HG03103 (cell line): ENCODE data around the gene ATP9B.

ENCODE experiments used
- ATAC-seq: cut with Tn5 transposase; IDR thresholded peaks from one replicate; pipeline ENCODE4 v1.9.1; 2021; ENCODE audit warnings: low read depth; ENCODE audit not compliant: unreplicated experiment

The ATP9B gene

DNA sequence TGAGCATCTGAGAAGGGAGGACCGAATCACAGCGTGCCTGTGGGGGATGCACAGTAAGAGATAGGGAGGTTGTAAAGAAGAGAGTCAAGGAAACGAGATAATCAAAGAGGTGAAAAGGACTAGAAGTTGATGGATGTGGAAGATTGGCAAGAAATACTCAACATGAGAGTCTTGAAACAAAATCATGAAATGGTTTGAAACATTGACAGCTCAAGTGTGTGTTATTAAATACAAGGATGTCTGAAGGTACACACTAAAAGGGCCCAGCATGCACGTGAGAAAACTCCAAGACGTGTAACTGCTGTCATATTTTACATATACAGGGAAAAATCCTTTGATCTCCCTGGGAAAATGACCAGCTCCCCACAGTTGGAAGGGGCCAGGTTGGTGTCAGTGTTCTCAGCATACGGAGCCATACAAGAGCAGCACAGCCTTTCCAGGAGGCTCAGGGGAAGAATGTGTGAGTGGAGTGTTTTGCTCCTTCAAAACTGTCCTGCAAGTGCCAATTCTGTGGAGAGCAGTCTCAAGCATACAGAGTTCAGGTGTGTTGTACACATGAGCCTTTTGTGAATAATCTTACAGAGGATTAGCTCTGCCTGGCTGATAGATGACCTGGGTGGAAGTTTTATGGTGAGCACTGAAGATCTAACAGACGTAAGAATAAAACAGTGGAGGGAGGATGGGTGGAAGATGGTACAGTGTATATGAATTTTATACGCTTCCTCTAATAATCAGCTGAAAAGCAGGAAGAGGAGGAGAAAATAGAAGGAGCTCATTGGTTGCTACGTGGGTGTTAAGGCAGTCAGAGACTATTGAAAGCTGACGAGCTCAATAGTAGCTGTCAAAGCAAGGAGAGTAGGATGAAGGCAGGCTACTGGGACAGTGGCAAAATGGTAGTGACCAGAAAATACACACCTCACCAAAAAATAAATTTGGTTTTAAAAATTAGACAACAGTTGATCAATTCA lies 126.8 kb downstream of the ATP9B start:
- no peak for ATAC-seq

DNA sequence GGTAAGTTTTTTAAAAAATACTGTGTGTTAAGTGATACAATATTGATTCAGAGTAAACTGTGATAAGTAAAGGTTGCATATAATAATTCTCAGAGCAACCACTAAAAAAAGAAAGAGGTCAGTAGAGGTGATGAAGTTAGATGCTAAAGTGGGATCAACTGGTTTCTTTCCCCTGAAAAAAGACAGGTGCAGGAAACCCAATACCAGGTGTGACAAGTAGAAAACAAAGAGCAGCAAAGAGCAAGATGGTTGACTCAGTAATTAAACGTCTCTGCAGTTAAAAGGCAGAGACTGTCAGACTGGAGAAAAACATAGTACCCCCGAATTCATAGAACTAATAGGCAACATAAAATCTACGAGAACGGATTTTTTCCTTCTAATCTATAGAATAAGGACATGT lies 128.3 kb downstream of the ATP9B start:
- no peak for ATAC-seq

DNA sequence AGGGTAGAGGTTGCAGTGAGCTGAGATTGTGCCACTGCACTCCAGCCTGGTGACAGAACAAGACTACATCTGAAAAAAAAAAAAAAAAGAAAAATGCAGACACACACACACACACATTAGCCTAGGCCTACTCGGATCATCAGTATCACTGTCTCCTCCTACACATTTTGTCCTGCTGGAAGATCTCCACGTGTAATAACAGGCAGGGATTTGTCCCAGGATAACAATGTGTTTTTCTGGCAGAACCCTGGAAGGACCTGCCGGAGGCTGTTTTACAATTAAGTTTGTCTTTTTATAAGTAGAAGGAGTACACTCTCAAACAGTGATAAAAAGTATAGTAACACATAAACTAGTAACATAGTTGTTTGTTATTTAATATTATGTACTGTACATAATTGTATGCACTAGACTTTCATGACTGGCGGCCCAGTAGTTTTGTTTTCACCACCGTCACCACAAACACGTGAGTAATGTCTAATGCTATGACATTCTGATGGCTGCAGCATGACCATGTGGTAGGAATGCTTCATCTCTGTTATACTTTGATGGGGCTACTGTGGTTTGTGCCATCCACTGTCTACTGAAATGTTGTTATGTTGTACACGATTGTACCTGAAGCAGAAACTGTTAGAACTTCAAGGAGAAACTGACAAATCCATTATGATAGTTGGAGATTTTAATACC lies 130.6 kb downstream of the ATP9B start:
- no peak for ATAC-seq

DNA sequence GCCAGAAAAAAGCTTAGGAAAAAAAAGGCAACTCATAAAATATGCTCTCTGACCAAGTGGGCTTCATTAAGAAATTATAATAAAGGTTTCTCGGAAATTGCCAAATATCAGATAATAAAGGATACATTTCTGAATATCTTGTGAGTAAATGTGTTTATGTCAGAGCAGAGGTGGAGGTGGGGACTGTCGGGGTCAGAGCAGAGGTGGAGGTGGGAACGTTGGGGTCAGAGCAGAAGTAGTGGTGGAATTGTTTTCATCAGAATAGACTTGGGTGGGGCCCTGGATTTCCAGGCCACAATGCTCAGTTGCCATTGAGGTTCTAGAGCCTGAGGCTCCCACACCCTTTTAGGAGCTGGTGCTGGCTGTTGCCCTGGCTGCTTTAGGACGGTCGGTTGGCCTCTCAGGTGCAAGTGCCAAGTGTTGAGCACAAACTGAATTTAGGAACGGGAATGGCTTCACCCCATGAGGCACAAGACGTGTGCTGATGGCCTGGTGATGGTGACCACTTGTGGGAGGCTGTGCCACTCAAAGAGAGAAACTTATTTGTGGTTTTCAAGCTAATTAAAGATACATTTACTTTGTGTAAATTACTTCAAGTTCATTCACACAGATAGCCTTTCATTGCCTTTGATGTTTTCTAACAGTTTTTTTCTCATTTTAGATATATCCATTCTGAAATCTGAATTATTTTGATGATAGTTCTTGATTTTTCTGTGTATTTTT lies 131.5 kb downstream of the ATP9B start:
- no peak for ATAC-seq

DNA sequence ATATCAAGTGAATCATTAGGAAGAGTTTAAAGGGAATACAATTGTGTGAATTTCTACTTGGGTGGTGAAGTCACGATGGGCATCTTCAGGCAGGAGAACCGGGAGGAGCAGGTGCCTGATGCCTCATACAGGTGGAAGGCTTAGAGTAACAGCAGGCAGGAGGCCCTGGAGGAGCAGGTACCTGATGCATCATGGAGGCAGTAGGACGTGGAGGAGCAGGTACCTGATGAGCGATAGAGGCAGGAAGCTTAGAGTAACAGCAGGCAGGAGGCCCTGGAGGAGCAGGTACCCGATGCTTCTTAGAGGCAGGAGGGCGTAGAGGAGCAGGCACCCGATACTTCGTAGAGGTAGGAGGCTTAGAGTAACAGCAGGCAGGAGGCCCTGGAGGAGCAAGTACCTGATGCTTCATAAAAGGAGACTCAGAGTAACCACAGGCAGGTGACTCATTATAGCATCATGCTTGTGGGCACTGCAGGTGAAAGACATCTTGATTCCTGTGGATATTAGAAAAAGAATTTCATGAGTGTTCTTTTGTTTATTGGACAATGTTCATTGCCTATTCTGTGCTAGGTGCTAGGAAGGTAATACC lies 133.9 kb downstream of the ATP9B start:
- ATAC-seq: no peak

DNA sequence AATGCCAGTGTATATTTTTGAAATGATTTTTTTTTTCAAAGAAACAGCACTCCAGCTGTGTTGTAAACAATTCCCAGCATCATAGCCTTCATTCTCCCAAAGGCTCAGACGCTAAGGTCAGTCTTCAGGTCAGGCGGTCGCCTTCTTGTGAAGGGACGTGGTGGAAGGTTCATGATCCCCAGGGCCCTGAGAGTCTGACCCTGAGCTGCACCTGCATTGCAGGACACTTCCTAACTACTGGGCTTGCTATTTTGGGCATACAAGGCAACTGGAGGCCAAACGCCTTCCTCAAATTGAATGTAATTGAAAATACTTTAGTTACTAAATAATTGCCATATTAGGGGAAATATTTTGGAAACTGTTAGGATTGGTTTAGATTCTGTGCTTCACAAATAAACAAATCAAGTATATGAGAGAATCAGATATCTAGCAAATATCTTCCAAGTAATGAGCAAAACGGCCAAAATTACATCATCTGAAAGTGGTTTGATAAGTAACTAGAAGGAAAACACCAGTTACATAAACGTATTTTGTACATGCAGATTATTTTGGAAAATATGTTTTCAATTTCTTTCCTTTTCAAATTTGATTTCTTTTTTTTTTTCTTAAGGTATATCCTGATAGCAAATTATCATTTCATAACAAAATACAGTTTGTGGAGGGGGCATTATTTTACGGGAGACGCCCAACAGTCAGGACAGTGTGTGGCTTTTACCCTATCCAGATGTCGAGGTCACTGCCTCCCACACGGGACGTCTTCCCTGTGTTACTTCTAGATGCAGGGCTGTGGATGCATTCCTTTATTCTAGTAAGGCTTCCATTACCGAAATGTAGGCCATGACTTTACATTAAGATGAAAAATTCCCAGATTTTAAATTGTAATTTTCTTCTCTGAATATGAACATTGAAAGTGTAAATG lies 136.0 kb downstream of the ATP9B start:
- ATAC-seq: no peak

DNA sequence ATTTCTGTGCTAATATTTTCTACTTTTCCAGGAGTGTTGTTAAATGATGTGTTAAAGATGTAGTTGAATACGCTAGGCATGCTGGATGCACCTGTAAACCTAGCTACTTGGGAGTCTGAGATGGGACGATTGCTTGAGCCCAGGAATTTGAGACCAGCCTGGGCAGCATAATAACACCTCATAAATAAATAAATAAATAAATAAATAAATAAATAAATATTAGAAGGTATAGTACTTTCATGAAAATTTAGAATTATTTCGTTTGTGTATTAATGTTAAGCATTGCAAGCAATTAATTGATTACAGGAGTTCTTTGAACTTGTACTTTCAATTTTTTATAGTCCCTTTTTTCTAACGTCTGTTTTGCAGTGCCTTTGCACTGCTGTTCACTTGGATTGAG lies 137.2 kb downstream of the ATP9B start:
- no peak for ATAC-seq

DNA sequence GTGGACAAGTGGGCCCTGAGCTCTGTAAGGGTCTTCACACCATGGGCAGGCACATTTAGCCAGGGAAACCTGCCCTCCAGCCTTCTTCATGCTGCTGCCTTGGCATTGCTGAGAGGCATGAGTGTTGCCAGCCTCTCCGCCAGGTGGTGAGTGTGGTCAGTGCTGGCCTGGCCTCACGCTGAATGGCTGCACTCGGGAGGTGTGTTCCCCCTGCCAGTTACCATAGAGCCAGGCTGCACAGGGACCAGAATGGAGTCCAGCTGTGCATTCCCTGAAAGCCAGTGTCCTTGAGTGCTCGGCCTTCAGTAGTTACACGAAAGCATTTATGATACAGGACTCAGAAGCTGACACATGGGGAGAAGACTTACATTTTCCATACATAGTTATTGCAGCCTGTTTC lies 139.7 kb downstream of the ATP9B start:
- no peak for ATAC-seq

DNA sequence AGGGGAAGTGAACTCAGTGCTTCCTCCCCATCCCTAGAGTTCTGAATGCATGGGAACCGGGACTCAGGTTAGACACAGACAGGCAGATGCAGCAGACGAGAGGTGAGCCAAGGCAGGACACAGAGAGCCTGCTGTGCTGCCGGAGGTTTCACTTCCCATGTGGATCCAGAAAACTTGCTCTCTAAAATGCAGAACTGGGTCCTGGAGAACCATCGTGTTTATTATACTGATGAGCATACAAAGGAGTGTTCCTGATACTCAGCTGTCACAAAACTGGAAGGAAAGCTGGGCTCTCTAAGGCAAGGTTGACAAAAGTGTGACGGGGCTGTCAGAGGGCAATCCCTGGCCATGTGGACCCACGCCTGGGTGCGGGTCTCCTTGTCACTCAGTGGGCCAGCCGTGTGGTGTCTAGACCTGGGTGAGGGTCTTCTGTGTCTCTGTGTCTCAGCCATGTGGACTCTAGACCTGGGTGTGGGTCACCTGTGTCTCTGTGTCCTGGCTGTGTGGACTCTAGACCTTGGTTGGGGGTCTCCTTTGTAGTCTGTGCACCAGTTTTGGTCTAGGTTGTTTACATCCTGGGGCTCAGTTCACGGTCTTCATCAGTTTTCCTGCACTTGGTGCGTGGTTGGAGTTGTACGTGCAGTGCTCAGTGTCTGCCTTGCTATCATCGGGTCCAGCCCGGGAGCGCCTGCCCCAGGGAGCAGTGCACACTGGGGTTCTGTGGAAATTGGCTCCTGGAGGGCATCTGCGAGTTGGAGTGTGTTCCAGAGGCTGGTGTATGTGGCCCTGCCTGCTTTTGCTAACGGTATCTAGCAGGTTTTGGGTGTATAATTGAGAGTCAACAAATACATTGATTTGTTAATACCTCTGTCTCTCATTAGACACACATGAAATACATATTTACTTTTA lies 141.1 kb downstream of the ATP9B start:
- ATAC-seq: no peak

DNA sequence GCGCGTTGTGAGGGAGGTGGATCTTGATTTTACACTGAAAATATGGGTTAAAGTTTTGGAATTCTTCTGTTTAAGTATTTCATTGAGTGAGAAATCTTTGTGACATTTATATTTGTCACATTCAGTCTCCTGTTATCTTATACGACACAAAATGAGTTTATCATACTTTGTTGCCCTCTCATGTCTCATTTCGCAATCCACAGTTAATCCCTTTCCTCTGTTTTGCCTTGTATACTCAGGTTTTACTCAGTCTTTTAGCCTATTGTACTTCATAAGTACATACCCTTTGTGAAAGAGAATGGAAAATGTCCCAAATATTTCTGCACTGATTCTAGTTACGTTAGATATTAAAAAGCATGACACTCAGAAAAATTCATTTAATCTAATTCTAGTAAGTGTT lies 142.7 kb downstream of the ATP9B start:
- no peak for ATAC-seq

DNA sequence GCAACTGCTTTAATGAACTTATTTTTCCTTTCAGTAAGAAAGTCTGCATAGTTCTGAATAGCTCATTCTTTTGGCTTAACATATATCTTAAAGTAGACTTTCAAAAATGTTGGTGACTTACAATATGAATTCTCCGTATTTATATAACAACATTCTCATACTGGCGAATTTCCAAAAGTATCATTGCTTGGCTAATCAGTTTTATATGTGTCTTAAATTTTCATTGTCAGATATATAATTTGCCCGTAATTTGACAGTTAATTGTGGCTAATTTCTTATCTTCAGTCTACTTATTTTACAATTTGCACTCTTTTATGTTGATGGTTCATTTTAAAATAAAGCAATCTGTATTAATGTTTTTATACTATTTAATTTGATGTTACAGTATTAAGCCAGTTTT lies 144.9 kb downstream of the ATP9B start:
- no peak for ATAC-seq

DNA sequence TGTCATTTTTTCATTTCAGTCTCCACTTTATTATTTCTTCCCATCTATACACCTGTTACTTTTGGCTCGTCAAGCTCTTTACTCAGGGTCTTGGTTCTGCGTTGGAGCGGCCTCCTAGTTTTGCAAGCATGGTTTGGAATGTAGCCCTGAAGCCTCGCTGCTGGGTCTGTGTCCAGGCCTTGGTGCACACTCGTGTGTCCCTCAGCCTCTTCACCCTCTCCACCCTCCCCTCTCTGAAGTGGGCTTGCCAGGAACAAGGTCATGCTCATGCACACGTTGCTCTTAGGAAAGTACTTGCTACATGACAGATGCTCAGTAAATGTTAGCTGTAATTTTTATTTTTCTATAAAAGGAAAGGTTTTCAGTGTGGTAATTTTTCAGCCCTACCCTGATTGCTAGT lies 147.0 kb downstream of the ATP9B start:
- no peak for ATAC-seq

DNA sequence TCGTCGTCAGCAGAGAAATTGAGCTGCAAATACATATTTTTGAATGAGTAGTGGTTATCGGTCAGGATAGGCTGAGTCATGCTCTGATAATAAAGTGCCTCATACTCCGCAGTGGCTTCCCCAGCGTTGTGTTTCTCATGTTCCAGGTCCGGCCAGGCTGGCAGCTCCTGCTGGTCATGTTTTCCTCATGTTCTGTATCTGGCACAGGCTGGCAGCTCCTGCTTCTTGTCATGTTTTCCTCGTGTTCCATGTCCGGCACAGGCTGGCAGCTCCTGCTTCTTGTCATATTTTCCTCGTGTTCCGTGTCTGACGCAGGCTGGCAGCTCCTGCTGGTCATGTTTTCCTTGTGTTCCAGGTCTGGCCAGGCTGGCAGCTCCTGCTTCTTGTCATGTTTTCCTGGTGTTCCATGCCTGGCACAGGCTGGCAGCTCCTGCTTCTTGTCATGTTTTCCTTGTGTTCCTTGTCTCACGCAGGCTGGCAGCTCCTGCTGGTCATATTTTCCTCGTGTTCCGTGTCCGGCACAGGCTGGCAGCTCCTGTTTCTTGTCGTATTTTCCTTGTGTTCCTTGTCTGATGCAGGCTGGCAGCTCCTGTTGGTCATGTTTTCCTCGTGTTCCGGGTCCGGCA lies 148.9 kb downstream of the ATP9B start:
- no peak for ATAC-seq

DNA sequence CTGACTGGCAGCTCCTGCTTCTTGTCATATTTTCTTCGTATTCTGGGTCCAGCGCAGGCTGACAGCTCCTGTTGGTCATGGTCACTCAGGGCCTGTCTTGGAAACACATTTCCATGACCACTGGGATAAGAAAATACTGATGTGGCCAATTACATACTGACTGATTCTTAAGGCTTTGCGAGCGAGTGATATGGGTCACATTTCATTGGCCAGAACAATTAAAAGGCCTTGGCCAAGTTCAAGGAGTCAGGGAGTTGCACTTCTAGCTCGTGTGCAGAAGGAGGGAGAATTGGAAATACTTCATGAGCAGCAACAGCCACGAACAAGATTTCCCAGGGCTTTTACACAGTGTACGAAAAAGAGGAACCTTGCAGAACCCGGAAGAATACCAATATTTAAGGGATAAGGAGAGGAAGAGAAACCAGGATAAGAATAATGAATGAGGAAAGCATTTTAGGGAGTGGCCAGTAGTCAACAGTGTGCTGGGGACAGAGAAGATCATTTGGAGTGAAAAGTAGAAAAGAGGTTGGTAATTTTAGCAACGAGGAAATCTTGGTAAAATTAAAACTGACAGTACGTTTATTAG lies 149.5 kb downstream of the ATP9B start:
- ATAC-seq: no peak

DNA sequence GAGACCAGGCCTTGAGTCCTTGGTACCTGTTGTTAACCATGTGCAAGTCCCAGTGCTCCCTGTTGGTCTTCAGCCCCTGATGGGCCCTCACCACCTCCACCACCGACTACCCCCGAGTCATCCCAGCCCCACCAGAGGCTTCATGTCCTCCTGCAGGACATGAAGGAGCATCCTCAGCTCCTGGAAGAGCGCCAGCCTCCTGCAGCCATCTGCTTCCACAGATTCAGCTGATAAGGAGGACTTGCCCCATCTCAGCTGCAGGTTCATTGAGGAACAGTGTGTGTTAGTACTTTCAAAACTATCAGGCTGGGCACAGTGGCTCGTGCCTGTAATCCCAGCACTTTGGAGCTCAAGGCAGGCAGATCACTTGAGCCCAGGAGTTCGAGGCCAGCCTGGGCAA lies 151.9 kb downstream of the ATP9B start:
- ATAC-seq: no peak

DNA sequence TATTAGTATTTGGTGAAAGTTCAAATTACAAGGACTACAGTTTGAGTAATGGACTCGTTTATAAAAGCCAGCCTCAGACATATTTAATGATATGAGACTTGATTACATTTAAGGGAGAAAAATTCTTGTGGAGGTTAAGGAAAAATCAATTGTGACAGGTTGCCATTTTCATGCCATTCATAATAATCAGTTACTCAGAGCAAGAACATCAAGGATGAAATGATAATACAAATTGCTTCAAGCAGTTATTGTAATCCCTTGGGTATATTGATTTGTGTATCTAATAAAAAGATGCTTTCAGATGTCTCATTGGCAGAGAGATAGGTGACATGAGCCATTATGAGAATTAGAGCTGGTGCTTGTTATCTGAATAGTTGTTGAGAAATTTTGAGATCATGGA lies 153.6 kb downstream of the ATP9B start:
- ATAC-seq: no peak

DNA sequence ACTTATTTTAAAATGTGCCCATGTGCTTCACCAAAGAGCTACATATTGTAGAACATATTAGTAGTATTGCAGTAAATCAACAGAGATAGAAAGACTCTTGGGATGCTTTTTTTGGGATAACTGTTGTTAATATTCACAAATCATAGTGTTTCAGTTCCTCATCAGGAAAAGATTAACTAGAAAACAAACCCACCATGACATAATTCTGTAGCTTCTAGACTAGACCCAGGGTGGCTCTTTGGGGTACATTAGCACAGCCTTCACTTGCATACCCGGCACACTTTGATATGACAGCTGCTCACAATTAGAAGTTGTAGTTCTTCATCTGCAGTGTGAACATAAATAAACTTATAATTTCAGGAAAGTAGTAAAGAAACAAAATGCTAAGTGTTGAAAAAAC lies 154.2 kb downstream of the ATP9B start:
- no peak for ATAC-seq

DNA sequence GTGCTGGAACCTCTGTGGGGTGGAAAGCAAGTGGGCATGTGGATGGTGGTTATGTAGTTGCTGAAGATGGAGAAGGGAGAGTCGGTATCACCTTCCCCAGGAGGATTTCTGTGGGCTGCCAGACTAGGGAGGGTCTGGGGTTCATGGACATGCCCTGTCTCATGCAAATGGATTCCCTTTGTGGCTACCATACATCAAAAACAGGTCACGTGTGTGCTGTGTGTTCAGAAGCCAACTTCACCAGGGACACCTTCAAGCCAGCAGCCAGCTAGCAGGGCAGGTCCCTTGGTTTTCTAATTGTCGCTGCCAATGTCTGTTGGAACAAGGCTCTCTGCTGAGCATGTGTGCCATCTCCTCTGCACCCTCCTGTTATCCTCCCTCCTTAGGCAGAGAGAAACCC lies 155.2 kb downstream of the ATP9B start:
- no peak for ATAC-seq
